Hippocampal formation (tissue), 2 donors: ENCODE results near the gene CADPS.
A peak's percentile ranks its signal among the peaks of the same experiment; 100 is the strongest.

ENCODE experiments used
- DNase-seq, 2 donors: peaks; one replicate each; lab custom pipeline; 2025; lab: John Stamatoyannopoulos, UW

CADPS gene

DNA sequence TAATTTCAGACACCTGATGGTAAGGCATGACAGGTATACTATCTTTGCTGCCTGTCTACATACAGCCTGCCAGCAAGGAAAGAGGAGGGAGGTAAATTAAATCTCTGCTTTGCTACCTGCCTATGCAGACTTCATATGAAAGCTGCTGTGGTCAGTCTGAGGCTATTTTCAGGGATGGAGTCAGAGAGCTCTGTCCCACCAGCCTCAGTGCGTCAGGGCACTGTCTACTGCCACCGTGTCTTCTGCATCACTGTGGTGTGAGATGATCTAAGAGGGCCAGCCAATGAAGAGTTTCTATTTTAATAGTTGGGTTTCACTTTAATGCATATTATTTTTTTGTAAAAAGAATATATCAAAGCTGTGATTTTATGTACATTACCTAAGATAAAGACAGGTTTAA, 125.6 kb downstream of the CADPS start:
- DNase-seq: no peak

DNA sequence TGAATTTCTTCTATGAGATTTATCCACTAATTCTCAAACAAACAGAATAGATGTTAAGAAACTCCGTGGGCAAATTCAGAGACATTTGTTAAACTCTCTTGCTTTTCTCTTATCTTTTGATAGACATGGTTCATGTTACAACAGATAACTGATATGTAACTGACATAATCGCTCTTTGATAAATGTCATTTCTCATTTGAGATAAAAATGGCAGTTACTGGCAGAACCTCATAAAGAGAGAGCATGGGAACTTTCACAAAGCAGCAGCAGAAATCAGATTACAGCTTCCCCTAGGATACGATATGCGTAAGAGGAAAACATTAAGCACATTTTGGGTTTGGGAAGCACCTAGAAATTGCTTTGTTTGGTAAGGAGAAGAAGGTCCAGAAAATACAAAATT, 126.1 kb downstream of the CADPS start:
- DNase-seq: no peak

- DNase-seq: no peak
Measured at GRCh38 chr3:62737449-62737848, 137.8 kb downstream of the CADPS start.

DNA sequence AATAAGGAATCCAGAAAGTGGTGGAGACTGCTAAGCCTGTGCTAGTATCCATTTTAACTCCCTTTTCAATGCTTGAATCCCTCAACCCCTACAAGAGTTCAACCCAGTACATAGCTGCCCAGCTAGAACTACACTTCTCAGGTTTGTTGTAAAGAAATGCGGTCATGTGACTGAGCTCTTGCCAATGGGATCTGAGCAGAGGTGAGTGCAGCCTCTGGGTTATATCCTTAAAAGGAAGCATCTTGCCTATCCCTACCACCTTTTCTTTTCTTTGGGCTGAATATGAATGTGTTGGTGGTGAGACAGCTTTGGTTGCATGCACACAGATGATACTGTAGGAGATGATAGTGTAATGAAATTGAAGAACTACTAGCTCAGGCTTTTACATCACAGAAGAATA, 139.7 kb downstream of the CADPS start:
- no peak for DNase-seq

DNA sequence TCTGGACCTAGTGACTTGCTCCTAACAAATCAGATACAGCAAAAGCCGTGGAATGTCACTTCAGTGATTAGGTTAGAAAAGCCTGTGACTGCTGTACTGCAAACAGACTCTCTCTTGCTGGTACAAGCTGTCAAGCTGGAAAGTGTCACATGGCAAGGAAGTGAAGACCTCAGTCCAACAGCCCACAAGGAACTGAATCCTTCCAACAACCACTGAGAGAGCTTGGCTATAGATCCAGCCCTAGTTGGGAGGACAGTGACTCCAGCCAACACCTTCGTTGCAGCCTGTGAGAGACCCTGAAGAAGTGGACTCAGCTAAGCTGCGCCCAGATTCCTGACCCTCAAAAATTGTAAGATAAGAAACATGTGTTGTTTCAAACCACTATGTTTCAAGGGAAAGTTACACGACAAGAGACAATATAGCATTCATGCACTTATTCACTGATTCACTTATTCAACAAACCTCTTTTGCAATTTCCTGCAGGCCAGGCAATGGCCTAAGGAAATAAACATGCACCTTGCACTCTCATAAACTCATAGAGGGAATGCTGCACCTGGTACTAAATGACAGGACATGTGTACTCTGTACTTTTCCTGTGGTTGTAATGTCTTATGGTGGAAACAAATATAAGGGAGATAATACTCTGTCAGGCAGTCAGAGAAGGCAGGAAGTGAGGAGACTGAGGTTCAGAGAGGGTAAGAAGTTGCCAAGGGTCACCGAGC, 142.9 kb downstream of the CADPS start:
- no peak for DNase-seq

DNA sequence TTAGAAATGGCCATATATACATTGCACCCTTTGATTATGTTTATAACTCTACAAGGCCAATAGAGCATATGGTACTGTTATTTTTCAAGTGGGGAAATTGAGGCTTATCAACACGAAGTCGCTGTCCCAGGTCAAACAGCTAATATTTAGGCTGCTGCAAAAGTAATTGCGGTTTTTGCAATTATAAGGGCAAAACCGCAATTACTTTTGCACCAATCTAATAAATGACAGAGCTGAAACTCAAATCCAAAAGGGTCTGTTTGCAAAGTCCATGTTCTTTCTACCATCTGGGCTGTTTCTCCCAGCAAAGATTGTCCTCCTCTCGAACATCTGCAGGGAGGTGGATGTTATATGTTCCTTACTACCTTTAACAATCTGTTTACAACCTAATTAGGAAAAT, 147.2 kb downstream of the CADPS start:
- DNase-seq: no peak

DNA sequence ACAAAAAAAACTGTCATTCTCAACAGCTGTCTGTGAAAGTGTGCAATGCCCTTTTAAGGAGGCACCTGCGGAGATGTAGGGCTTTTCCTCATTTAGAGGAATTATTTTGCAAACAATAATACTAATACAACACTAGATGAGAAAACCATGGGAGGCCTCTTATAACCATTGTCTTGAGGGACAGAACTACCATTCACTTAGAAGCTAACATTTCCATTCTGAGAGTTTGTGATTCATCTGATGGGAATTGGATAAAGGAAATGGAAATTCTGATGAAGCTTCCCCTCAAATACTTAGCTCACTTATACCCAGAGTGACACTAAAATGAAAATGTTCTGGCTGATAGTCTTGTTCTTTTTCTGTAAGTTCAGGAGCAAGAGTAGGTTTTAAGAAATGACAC, 147.7 kb downstream of the CADPS start:
- DNase-seq: no peak

DNA sequence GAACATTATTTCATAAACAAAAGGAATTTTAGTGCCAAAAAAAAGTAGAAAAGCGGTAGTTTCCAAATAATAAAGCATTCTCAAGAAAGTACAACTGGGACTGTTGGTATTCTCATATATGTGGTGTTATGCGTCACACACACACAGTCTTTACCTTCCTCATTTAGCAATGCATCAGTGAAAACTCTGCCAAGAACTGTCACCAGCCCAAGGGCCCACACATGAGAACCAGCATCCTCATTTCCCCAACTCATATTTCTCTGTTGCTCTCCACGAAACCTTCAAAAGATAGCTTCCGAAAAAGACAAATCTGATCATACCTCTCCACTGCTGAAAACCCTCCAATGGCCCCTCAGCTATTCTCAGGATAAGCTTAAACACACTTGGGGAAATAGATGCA, 150.7 kb downstream of the CADPS start:
- no peak for DNase-seq

DNA sequence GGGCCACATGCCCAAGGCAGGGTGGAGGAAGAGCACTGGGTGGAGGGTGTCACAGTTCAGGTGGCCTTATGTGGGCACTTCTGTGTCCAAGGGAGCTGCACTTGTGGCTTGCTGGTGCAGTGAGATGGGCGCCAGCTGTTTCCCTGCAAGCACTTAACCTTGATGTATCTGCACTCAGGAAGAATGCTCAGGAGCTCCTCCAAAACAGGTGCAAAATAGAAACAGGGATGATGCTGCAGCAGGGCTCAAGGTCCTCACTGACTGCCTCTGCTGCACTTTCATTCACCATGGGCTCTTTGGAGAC, 151.3 kb downstream of the CADPS start:
- DNase-seq: no peak

GRCh38 chr3:62723166-62723913, 151.9 kb downstream of the CADPS start:
- peak in 1 of 2 donors; percentile 10 for DNase-seq

DNA sequence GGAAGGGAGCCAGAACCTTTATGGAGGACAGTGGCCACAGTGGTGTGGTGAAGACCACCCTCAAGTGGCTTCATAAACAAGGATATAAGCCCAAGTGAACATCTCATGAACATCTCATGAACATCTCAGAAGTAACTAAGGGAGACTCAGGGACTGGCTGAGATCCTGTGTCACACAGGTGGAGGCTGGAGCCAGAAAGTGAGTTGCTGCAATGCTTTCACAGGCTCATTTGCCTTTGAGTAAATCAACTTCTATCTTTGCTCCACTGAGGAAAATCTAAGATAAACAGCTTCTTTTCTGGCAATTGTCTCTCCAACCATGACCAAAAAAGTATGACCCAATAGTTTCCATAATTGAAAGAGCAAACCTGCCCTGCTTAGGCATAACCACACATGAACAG, 152.9 kb downstream of the CADPS start:
- no peak for DNase-seq

DNA sequence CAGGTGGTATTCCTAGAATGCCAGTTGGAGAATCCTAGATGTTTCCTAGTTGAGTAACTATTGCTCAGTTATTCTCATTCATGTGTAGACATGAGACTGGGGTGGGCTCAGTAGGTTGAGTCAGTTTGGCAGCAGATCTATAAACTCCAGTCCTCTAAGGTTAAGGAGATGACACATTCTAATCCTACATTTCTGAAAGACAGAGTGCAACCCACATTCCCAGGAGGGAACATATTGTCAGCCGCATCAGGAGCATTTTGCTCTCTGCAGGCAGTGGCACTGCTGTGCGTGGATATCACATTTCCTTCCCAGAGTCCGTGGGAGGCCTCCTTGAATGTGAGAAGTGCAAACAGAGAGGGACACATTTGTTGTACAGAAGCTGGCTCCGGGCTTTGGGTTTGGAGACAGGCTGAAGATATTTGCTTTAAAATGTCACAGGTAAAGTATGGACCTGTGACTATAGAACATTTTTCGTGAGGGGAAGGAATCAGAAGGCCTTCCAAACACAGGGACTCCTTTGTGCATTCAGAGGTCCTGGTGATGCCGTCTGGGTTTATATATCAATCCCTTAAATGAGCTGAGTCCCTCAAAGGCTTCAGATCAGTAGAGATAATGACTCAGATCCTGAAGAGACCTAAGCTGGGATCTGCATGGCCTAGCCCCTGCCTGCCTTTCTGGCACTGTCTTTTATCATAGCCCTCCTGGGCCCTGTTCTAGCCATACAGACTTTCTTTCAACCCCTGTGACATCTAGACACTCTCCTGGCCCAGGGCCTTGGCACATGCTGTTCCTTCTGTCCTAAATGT, 156.5 kb downstream of the CADPS start:
- DNase-seq: peak in 1 of 2 donors; percentile 28

GRCh38 chr3:62718011-62718410, 157.2 kb downstream of the CADPS start:
- DNase-seq: no peak

DNA sequence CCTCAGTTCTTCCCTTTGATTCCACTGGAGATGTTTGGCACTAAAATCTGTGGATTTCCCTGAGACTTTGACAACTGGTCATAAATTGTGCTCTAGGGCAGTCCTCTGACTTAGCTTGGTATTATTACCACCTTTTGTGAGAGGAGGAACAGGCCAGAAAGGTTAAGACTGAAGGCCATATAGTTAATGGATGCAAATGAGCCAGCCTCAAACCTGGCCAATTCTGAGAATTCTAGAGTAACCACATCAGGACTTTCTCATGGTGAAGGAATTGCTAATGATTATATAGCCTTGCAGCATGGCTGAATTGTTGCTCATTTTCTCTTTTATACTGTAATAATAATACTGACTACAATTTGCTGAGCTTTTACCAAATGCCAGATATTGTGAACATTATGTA, 162.5 kb downstream of the CADPS start:
- no peak for DNase-seq

- no peak for DNase-seq
Measured at GRCh38 chr3:62710751-62711150, 164.5 kb downstream of the CADPS start.

- DNase-seq: no peak
Measured at GRCh38 chr3:62708638-62709373, 166.4 kb downstream of the CADPS start.

GRCh38 chr3:62705721-62706120, 169.5 kb downstream of the CADPS start:
- no peak for DNase-seq

GRCh38 chr3:62703451-62704167, 171.6 kb downstream of the CADPS start:
- no peak for DNase-seq

GRCh38 chr3:62700357-62700756, 174.9 kb downstream of the CADPS start:
- no peak for DNase-seq

GRCh38 chr3:62699728-62700127, 175.5 kb downstream of the CADPS start:
- no peak for DNase-seq

DNA sequence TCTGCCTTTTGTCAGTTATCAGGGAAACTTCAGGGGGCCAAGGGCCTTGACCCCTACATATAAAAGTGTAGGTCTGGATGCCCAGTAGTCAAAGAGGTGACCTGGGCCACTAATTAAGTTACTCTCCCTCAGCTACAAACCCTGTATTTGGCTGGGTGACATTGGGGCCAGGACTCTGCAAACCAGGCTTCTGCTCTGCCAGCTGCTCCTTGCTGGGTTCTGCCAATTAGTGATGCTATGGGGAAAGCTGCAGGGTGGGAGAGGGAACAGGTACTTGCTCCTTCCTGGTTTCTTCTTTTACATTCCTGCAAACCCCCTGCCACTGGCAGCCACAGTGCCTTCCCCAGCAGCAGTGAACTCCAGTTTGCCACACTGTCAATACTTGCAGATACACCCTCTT, 179.2 kb downstream of the CADPS start:
- DNase-seq: no peak

- no peak for DNase-seq
Measured at GRCh38 chr3:62688812-62689211, 186.4 kb downstream of the CADPS start.
